GM18907 (cell line): ENCODE measurements around the gene GRK5.

Experiments used
- ATAC-seq: cut with Tn5 transposase; IDR thresholded peaks from one replicate; pipeline ENCODE4 v1.9.1; 2021; ENCODE audit warnings: mild to moderate bottlenecking, moderate library complexity; ENCODE audit not compliant: unreplicated experiment

The GRK5 gene

GRCh38 chr10:119292968-119293760 is 85.8 kb downstream of the GRK5 start:
- ATAC-seq: no peak

- ATAC-seq: no peak
These were observed 89.3 kb downstream of the GRK5 start for GRCh38 chr10:119296703-119297102.

DNA sequence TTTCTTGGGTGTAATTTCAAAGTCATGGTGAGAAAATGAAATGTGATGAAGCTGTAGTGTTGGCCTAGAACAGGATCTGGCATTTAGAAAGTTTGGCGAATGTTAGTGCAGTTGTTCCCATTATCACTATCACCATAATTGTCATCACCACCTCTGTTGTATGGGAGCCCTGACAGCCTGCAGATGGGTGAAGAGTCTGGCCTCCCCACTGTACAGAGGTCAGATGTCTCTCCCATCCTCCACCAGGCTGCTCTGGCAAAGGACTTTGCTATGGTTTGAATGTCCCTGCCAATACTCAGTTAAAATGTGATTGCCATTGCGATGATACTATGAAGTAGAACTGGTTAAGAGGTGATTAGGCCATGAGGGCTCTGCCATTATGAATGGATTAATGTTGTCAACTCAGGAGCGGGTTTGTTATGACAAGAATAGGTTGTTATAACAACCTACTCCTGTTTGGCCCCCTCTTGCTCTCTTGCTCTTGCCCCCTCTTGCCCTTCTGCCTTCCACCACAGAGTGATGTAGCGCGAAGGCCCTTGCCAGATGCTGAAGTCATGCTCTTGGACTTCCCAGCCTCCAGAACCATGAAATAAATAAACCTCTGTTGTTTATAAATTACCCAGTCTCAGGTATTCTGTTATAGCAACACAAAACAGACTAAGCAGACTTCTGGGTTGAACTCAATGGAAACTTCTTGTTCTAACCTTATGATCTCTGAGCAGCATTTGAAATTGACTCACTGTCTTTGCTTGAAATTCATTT is 90.0 kb downstream of the GRK5 start:
- ATAC-seq: no peak

GRCh38 chr10:119298810-119299209 is 91.4 kb downstream of the GRK5 start:
- ATAC-seq: no peak

DNA sequence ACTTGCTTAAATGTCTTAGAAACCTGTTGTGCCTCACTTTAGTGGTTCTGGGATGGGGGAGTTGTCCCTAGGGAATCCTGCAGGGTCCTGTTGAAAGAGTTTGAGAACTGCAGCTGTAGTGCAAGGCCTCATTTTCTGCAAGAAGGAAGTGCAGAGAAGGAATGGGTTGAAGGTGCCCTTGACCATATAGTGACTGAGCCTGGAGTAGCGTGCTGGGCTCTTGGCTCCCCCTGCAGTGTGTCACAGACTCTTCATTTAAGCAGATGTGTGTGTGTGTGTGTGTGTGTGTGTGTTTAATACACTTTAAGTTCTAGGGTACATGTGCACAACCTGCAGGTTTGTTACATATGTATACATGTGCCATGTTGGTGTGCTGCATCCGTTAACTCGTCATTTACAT is 92.2 kb downstream of the GRK5 start:
- no peak for ATAC-seq

DNA sequence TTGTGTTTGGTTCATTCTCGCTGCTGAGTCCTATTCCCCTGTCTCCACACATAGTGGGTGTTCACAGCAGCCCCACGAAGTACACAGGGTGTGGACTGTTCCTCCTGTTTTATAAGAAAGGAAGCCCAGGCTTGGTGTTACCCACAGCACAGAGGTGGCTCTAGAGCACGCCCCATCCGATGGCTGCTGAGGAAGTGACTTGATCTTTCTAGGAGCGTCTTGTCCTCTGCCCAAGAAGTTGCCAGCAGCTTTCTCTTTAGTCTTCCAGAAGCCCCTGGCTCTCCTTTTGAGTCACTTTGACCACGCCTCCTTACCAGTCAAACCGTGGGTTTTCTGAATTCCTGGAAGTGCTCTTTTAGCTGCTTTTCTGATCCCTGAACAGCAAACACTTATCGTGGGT is 94.0 kb downstream of the GRK5 start:
- no peak for ATAC-seq

DNA sequence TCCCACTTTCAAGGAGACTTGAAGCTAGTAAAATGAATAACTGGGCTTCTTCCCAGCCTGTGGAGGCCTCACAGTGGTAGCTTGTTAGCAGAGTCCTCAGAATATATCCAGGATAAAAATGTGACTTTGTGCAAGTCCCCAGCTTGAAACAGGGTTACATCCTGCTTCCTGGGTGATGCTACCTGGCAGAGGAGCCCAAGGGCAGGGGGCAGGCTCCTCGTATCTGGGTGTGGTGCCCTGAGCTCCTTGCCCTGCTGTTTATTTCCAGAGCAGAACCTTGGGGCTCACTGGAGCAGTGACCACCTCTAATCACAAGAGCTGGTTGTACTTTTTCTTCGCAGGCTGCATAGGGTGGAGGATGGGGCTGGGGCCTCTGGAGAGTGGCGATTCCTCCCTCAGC is 94.8 kb downstream of the GRK5 start:
- no peak for ATAC-seq

- ATAC-seq: no peak
These were observed 95.4 kb downstream of the GRK5 start for GRCh38 chr10:119302591-119303253.

DNA sequence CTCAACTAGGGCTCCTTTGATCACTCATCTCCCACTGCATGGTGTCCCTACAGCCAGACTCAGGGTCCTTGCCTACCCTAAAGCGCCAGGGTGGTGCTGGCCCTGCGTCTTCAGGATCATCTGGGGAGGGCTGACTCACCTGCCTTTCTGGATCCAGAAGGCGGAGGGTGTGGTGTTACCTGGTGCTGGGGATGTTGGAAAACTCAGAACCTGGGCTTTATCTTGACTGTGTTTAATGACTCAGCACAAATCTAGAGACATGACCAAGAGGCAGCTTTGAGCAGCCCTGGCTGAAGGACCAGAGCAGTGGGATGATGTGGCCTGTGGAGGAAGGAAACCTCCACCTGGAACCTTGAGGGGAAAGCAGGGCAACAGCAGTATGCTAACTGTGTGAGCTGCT is 96.5 kb downstream of the GRK5 start:
- no peak for ATAC-seq

GRCh38 chr10:119304541-119304940 is 97.2 kb downstream of the GRK5 start:
- ATAC-seq: no peak

GRCh38 chr10:119305860-119306513 is 98.6 kb downstream of the GRK5 start:
- ATAC-seq: peak; percentile 71

GRCh38 chr10:119306514-119306951 is 99.2 kb downstream of the GRK5 start:
- ATAC-seq: peak; percentile 73

GRCh38 chr10:119306986-119307392 is 99.6 kb downstream of the GRK5 start:
- no peak for ATAC-seq

DNA sequence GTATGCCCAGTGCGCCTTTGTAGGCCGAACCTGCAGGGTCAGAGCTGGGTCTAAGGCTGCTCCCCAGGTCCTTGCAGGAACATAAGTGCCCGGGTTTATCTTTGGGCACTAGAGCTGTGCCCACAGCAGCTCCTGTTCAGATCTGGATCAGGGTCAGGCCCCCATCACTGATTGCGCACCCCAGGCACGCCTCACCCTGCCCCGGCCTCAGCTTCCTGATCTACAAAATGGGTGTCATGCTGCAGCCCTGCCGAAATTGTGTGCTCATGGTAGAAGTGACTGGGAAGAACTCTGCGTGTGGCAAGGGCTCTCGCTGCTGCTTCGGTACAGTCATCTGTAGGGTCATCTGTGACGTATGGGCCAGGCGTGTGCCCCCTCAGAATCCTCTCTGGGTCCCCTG is 100.7 kb downstream of the GRK5 start:
- no peak for ATAC-seq

- no peak for ATAC-seq
These were observed 101.4 kb downstream of the GRK5 start for GRCh38 chr10:119308551-119309422.

DNA sequence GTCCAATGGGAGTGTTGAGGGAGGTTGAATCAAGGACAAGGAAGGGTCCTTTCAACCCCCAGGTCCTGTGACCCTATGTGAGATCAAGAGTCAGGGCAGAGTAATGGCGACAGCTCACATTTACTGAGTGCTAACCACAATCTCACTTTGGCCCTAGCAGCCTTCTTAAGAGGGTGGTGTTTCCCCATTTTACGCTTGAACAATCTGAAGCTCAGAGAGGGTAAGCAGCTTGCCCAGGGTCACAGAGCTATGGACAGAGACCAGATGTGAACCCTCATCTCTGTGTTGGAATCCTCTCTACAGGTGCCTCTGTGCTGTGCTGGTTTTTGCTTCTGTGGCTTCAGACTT is 102.0 kb downstream of the GRK5 start:
- ATAC-seq: no peak

- no peak for ATAC-seq
These were observed 103.4 kb downstream of the GRK5 start for GRCh38 chr10:119310806-119311205.

DNA sequence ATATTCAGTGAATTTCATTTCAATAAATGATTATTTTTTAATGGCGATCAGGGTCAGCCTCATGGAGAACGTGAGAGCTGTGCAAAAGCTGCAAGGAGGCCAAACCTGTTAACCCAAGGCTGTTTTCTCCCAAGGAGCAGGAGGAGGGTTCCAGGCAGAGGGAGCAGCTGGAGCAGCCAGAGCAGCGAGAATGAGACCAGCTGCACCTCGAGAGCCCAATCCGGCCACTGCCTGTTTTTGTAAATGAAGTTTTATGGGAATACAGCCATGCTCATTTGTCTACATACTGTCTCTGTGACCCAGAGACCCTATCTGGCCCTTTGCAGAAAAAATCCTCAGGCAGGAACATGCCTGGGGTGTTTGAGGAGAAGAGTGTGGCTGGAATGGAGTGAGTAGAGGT is 104.9 kb downstream of the GRK5 start:
- ATAC-seq: no peak

DNA sequence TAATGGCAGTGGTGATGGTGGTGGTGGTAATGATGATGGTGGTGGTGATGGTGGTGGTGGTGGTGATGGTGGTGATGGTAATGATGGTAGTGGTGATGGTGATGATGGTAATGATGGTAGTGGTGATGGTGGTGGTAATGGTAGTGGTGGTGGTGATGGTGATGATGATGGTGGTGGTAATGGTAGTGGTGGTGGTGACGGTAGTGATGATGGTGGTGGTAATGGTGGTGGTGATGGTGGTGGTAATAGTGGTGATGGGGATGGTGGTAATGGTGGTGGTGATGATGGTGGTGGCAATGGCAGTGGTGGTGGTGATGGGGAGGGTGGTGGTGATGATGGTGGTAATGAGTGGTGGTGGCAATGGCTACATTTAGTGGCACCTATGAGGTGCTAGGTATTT is 105.7 kb downstream of the GRK5 start:
- no peak for ATAC-seq

DNA sequence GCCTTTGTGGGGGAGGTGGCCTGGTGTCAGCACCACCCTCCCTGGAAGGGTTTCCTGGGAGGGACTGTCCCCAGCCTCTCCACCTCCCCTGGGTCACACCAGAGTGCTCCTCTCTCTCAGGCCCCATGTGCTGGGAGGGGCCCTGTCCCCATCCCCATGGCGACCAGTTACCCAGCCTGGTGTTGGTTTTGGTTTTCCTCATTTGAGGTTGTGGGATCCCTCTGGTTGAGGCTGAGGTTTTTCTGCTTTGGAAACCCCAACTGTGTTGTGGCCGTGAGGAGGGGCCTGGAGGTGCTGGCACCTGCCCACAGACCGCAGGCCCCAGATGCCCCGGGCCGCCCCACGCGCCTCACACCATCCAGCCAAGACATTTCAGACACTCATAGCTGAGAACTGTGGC is 106.3 kb downstream of the GRK5 start:
- ATAC-seq: peak; percentile 83
